Epithelial cell of esophagus (primary cell): Measurements from ENCODE around the gene C6orf132.

ENCODE experiments used
- DNase-seq: peaks from one replicate; pipeline ENCODE4 v3.0.0; 2010; ENCODE audit warnings: low read depth
- H3K4me3 ChIP-seq: 2 replicates; pipeline ENCODE4 v1.5.1; 2011; ENCODE audit warnings: mild to moderate bottlenecking, low read length, control low read depth
- TF ChIP-seq, protein P1 (sequence below): IDR thresholded peaks from 2 replicates; pipeline ENCODE4 v1.5.1; 2011; ENCODE audit warnings: low read depth, mild to moderate bottlenecking, low read length, control low read depth, inconsistent platforms; ENCODE audit not compliant: insufficient read depth; ENCODE audit errors: missing control alignments

The C6orf132 gene

DNA sequence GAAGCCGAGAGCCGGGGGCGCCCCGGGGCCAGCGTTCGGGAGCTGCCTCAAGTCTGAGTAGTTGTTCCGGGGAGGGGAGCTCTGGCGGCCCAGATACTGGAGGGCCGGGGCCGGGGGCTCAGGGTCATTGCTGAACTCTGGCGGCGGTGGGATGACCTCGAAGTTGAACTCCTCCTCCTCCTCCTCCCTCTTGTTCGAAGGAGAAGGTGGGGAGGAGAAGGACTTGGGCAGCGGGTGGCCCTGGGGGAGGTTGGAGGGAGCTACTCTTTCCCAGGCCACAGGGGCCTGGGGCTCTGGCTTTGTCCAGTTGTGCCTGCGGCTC lies 37.7 kb downstream of the C6orf132 start:
- no peak for DNase-seq
- TF ChIP-seq, protein P1, sequence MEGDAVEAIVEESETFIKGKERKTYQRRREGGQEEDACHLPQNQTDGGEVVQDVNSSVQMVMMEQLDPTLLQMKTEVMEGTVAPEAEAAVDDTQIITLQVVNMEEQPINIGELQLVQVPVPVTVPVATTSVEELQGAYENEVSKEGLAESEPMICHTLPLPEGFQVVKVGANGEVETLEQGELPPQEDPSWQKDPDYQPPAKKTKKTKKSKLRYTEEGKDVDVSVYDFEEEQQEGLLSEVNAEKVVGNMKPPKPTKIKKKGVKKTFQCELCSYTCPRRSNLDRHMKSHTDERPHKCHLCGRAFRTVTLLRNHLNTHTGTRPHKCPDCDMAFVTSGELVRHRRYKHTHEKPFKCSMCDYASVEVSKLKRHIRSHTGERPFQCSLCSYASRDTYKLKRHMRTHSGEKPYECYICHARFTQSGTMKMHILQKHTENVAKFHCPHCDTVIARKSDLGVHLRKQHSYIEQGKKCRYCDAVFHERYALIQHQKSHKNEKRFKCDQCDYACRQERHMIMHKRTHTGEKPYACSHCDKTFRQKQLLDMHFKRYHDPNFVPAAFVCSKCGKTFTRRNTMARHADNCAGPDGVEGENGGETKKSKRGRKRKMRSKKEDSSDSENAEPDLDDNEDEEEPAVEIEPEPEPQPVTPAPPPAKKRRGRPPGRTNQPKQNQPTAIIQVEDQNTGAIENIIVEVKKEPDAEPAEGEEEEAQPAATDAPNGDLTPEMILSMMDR = no peak
- H3K4me3 ChIP-seq = no peak overlapping the region

DNA sequence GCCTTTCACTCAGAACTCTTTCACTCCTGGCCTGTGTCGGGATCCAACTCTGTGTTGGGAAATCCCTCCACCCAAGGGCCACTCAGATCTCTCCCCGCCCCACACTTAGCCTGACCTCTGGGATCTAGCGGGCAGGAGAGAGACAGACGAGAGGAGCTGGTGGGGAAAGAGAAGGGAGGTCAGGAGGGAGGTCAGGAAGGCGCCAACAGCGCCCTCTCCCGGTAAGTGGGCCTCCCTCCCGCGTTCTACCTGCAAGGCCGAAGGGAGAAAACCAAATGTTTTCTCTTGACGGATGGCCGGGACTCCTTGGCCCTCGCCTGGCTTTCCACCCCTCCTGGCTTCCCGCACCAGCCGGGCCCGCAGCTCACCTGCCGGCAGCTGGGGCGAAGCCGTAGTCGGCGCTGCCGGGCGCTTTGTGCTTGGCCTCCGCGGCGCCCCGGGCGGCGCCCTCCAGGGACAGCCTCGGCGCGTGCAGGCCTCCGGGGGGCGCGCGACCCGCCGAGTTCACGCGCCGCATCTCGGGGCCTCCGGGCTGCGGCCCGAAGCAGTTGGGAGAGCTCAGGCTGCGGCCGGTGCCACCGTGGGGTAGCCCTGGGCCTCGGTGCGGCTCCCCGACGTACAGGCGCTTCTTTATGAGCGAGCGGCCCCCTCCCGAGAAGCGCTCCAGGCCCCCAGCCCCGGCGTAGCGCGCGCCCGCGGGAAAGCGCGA lies 38.2 kb downstream of the C6orf132 start:
- no peak for DNase-seq
- TF ChIP-seq, protein P1 = peak; percentile 33
- H3K4me3 ChIP-seq = no peak overlapping the region

DNA sequence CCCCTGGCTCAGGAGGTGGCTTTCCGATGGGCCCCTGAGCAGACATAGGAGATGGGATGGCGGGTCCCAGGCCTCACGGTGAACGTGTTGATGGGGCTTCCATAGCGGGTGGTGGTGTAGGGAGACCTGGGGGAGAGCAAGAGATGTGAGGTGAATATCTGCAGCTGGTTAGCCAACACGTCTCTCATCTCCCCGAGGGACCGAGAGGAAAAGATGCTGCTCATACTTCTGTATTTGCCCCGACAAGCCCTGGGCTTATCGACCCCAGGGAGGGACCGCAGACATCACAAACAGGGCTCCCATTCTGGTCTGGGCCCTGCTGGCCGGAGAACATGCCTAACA lies 38.7 kb downstream of the C6orf132 start:
- no peak for DNase-seq
- H3K4me3 ChIP-seq = no peak overlapping the region
- TF ChIP-seq, protein P1 = no peak

DNA sequence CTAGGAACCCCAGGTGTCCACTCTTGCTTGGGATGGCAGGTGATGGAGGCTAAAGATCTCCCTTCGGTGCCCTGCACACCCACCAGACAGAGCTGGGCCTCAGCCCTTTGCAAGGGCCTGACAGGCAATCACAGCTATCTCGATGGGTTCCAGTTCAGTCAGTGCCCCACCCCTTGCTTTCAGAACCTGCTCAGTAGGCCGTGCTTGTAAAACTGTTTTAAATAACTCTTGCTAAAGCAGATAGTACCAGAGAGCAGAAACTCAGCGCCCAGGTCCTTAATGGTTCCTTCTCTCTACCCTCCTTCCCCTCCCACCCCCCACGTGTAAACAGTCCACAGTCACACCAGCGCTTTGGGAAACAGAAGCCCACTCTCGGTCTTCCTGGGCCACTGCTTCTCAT lies 39.2 kb downstream of the C6orf132 start:
- no peak overlapping the region for H3K4me3 ChIP-seq
- TF ChIP-seq, protein P1 = no peak
- DNase-seq = no peak

DNA sequence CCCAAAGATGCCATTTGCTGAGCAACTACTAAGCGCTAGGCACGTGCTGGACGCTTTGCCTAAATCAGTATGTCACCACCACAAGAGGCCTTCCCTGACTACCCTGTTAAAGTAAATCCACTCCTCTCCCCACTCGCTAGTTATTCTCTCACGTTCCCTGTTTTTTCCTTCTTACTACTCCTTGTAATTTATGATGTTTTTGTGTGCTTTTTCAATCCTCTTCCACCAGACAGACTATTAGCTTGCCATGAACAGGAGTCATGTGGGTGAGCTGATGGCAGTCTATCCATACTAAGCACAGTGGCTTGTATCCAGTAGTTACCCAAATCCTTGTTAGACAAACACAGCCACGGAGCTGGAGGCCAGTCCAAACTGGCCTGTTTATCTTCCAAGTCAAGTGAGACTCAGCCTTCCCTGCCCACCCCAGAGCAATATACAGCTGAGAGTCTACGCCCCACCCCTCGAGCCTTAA lies 41.2 kb downstream of the C6orf132 start:
- TF ChIP-seq, protein P1 = no peak
- peak; percentile 72 for DNase-seq
- H3K4me3 ChIP-seq = no peak overlapping the region

DNA sequence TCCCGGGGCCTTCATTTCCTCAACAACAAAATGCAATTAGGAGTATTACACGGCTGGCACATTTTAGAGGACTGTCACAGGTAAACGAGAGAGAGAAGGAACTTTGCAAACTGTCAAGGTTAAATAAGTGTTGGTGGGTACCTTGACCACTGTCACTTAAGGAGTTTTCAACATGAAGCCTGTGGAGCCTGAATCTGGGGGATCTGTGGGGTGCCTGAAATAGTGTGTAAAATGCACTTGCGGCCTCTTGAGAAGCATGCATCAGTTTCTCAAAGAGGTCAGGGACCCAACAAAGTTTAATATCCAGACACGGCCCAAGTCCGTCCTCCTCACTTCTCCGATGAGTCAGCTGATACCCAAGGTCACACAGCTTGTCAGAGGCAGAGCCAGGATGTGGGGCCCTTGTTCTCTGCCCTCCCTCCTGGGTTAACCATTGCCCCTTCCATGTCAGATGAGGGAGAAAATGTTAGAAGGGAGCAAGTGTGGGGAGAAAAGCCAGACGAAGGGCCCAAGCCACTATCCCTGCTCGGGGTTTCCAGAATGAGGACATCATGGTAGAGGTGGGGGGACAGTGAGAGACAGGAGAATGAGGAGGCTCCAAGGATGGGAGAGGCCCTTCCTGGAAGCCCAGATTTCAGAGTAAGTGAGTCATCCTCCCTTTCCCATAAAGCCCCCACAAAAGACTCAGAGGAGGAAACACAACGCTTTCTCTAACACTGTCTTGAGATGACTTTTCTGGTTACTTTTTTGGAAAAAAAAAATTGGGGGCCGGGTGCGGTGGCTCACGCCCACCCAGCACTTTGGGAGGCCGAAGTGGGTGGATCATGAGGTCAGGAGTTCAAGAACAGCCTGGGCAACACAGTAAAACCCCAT lies 42.2 kb downstream of the C6orf132 start:
- no peak overlapping the region for H3K4me3 ChIP-seq
- peak; percentile 63 for DNase-seq

More for the DNA sequence above, 42.2 kb downstream of the C6orf132 start:
- TF ChIP-seq, protein P1 = no peak
